CD4-positive, alpha-beta memory T cell (primary cell): ENCODE measurements around the gene CCNF. TPM values are rescaled to one million over a fixed set of nuclear protein-coding genes. Genes with fewer than 3 reads are reported as not detected.

ENCODE experiments used
- CTCF ChIA-PET: fragments of 350-600 bp; sonication (Branson Sonifier 250); formaldehyde crosslinking; loops from one replicate; lab custom pipeline; 2021; ENCODE audit warnings: inconsistent platforms; ENCODE audit not compliant: partially characterized antibody; lab: Charles Lee
- POLR2A ChIA-PET: fragments of 350-600 bp; sonication (Branson Sonifier 250); formaldehyde crosslinking; loops from one replicate; lab custom pipeline; 2021; ENCODE audit not compliant: partially characterized antibody; lab: Charles Lee
- DNase-seq, 5 donors: peaks; one replicate each; pipeline versions ENCODE4 v3.0.0 to v3.0.0-alpha.2; 2020 to 2022; ENCODE audit warnings: mixed read lengths in 1 of 5
- H3K27ac ChIP-seq: one replicate; pipeline ENCODE4 v1.7.0; 2013; ENCODE audit warnings: low read depth, low read length
- H3K27me3 ChIP-seq: 2 replicates; pipeline ENCODE4 v1.7.0; 2013; ENCODE audit warnings: mild to moderate bottlenecking, low read length, moderate library complexity; ENCODE audit not compliant: insufficient read depth
- H3K36me3 ChIP-seq: 2 replicates; pipeline ENCODE4 v1.7.0; 2013; ENCODE audit warnings: mild to moderate bottlenecking, low read length, moderate library complexity; ENCODE audit not compliant: insufficient read depth
- H3K4me1 ChIP-seq: 2 replicates; pipeline ENCODE4 v1.7.0; 2013; ENCODE audit warnings: mild to moderate bottlenecking, low read length, moderate library complexity; ENCODE audit not compliant: insufficient read depth
- H3K4me3 ChIP-seq, 2 donors: one replicate each; pipeline ENCODE4 v1.7.0; 2013; ENCODE audit warnings: low read length in 2 of 2, mild to moderate bottlenecking in 1 of 2
- H3K9me3 ChIP-seq, 2 donors: one replicate each; pipeline ENCODE4 v1.7.0; 2013; ENCODE audit warnings: low read length in 2 of 2, control low read depth in 1 of 2; ENCODE audit not compliant: control insufficient read depth in 1 of 2
- H3K27ac Mint-ChIP-seq, 7 donors: one replicate each; pipeline ENCODE4 v1.8.0; 2020 to 2021; ENCODE audit warnings: mixed read lengths in 7 of 7, mild to moderate bottlenecking in 6 of 7, inconsistent platforms in 3 of 7, moderate library complexity in 3 of 7
- H3K27me3 Mint-ChIP-seq, 2 donors: one replicate each; pipeline ENCODE4 v1.8.0; 2020 to 2021; ENCODE audit warnings: mixed read lengths in 2 of 2
- H3K36me3 Mint-ChIP-seq, 2 donors: one replicate each; pipeline ENCODE4 v1.8.0; 2020 to 2021; ENCODE audit warnings: mixed read lengths in 2 of 2, inconsistent platforms in 1 of 2, mild to moderate bottlenecking in 1 of 2
- H3K4me1 Mint-ChIP-seq, 4 donors: one replicate each; pipeline ENCODE4 v1.8.0; 2020 to 2021; ENCODE audit warnings: mixed read lengths in 4 of 4, mild to moderate bottlenecking in 1 of 4
- H3K4me3 Mint-ChIP-seq, 8 donors: one replicate each; pipeline ENCODE4 v1.8.0; 2020 to 2021; ENCODE audit warnings: mixed read lengths in 8 of 8, mild to moderate bottlenecking in 7 of 8, moderate library complexity in 6 of 8, inconsistent platforms in 3 of 8
- H3K9me3 Mint-ChIP-seq, 8 donors: one replicate each; pipeline ENCODE4 v1.8.0; 2020 to 2021; ENCODE audit warnings: mixed read lengths in 8 of 8, mild to moderate bottlenecking in 5 of 8, inconsistent platforms in 3 of 8, moderate library complexity in 1 of 8
- intact Hi-C: fragments of 100-400 bp; cut with micrococcal nuclease; formaldehyde crosslinking; loops from one replicate; pipeline ENCODE4 v1.15.1; 2023
- microRNA-seq: library from miRNA; unstranded; fragments of <30 nt; microRNA quantifications from one replicate; pipeline ENCODE4 v1.2.0, GENCODE V29; 2021; ENCODE audit warnings: borderline replicate concordance, borderline number of aligned reads, borderline microRNAs expressed, mixed read lengths
- polyA plus RNA-seq, 2 donors: library from polyadenylated mRNA; unstranded; fragments of 300-500 nt; fragmentation: Illumina TruSeq; gene quantifications; one replicate each; pipeline ENCODE4 v1.2.3, GENCODE V29; 2021
- total RNA-seq, 2 experiments: library from RNA; stranded (reverse); gene quantifications; one replicate each; pipeline ENCODE4 v1.2.3, GENCODE V29; 2021

The CCNF gene
- total and polyA plus RNA-seq, 4 experiments from 2014 or later, result 1.6 to 4.7 (median 4.0) TPM

DNA sequence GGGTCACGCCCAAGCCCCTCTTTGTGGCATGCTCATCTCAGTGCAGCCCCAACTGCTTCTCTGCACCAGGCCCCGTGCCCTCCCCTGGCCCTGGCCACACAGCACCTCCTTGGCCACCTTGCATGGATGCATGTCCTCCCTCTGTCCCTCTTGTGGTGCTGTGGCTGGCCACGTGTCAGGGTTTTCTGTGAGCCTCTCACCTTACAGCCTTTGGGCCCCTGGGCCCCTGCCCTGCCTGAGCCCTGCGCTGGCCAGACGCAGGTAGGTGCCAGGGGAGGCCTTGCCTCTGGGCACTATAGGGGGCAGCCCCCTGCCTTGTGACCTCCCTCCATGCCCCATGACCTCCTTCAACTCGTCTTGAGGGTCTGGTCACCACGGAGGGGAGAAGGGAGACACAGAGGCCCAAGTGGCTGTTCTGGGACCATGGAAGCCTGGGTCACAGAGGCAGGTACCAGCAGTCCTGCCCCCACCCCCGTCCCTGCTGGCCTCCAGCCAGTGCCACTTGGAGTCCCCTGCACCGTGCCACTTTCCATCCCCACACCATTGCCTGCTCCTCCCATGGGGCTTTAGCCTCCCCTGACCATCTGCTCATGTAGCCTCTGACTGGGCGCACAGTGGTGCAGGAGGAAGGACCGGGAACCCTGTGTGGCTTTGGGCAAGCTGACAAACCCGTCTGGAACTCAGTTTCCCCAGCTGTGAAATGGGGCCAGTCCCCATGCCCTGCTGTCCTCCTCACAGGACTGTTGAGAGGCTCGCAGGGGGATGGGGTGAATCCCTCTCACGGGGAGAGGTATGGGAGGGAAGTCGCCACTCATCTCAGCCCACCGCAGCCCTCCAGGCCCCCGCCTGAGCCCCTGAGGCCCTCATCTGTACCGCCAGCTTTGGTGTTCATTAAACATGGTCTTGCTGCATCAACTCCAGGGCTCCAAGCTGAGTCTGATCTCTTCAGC lies 73.0 kb downstream of the CCNF start:
- Histone ChIP-seq H3K4me1 (no peaks in the 10 kb centered on the region), H3K27ac (no peak overlapping the region), H3K36me3 (no peaks in the 10 kb centered on the region), H3K27me3 (no peaks in the 10 kb centered on the region), H3K4me3 (no peak overlapping the region), H3K9me3 (no peaks in the 10 kb centered on the region)
- intact Hi-C loops, result loop anchor here (1.0 to 2.0 kb wide), 3 partner anchors 27 to 162 kb away; partner anchors contain the start of genes ABCA3 and TBC1D24
- no peaks in the 10 kb centered on the region for H3K27me3 Mint-ChIP-seq
- H3K4me1 Mint-ChIP-seq, result no peaks in the 10 kb centered on the region
- H3K9me3 Mint-ChIP-seq, result no peaks in the 10 kb centered on the region
- POLR2A ChIA-PET, result interaction anchor here (1.4 to 2.3 kb wide), 2 partner anchors 162 to 308 kb away, joined by 6 to 8 read pairs; partner anchors contain the start of gene ABCA3
- H3K4me3 Mint-ChIP-seq, result no peak overlapping the region
- CTCF ChIA-PET, result interaction anchor here (0.6 to 2.8 kb wide), 9 partner anchors 8 to 347 kb away, joined by 3 to 26 read pairs (median 4); partner anchors contain the start of genes CCNF, TBC1D24 and TRAF7
- DNase-seq, result no peak
- H3K36me3 Mint-ChIP-seq, result peaks cover 5 to 6% of the 10 kb centered on the region in 2 donors
- peak overlapping the region in 1 of 7 donors; percentile 1 for H3K27ac Mint-ChIP-seq

DNA sequence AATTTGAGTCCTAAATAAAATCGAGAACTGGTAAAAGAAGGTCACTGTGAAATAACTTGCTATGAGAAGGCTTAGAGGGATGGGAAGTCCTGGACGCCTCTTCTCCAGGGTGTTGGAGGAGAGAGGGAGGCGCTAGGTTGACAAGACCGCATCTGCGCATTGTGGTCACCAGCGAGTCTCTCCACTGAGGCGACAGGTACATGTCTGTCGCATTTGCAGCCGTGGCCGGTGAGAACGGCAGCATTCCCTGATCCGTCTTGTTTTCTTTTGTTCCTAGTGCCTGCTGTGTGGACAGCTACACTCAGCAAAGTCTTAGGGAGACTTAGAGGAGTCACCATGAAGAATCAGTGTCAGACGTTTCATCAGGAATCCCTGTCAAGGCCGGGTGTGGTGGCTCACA lies 76.4 kb downstream of the CCNF start:
- no peaks in the 10 kb centered on the region for H3K4me1 ChIP-seq
- Mint-ChIP-seq H3K4me3 (no peak overlapping the region), H3K27ac (no peak overlapping the region), H3K27me3 (no peaks in the 10 kb centered on the region), H3K4me1 (no peaks in the 10 kb centered on the region), H3K36me3 (no peaks in the 10 kb centered on the region), H3K9me3 (no peaks in the 10 kb centered on the region)
- POLR2A ChIA-PET, result no interaction called here
- H3K9me3 ChIP-seq, result no peaks in the 10 kb centered on the region
- intact Hi-C loops, result no loop called here
- H3K36me3 ChIP-seq, result no peaks in the 10 kb centered on the region
- CTCF ChIA-PET, result no interaction called here
- no peaks in the 10 kb centered on the region for H3K27me3 ChIP-seq
- no peak for DNase-seq
- H3K4me3 ChIP-seq, result no peak overlapping the region
- H3K27ac ChIP-seq, result no peak overlapping the region

DNA sequence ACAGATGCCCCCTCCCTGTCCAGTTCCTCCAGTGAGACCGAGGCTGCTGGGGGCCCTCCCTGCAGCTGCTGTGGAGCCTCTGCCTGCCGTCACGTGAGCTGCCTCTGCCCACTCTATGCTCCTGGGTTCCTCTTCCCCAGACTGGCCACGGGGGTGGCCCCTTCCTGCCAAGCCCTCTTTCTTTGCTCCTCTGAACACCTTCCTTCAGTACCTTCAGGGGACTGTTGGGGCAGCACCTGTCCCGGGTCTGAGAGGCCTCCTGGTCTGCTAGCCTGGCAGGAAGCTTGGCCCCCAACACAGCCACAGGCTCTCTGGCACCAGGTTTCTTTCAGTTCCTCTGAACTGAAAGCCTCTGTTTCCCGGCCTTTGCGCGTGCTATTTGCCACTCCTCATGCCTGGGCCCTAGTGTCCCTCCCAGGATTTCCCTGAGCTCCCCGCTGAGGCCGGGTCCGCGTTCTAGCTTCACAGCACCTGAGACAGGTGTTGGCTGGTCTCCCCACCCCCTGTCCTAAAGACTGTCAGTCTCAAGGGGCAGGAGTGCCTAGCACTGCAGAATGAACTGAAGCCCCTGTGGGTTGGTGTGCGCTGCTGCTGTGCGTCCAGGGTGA lies 77.9 kb downstream of the CCNF start:
- Histone ChIP-seq H3K27ac (no peak overlapping the region), H3K4me1 (no peaks in the 10 kb centered on the region), H3K4me3 (no peak overlapping the region), H3K36me3 (no peaks in the 10 kb centered on the region), H3K27me3 (no peaks in the 10 kb centered on the region), H3K9me3 (no peaks in the 10 kb centered on the region)
- DNase-seq, result no peak
- ChIA-PET CTCF (interaction anchor here (0.6 kb wide), 1 partner anchor 486 kb away, joined by 3 read pairs; no protein-coding TSS in a partner anchor), POLR2A (no interaction called here)
- H3K9me3 Mint-ChIP-seq, result no peaks in the 10 kb centered on the region
- peaks cover 0 to 2% (median 1%) of the 10 kb centered on the region in 4 donors for H3K4me1 Mint-ChIP-seq
- peak overlapping the region in 1 of 7 donors; percentile 73 for H3K27ac Mint-ChIP-seq
- no peaks in the 10 kb centered on the region for H3K27me3 Mint-ChIP-seq
- no peaks in the 10 kb centered on the region for H3K36me3 Mint-ChIP-seq
- intact Hi-C loops, result no loop called here
- no peak overlapping the region for H3K4me3 Mint-ChIP-seq

DNA sequence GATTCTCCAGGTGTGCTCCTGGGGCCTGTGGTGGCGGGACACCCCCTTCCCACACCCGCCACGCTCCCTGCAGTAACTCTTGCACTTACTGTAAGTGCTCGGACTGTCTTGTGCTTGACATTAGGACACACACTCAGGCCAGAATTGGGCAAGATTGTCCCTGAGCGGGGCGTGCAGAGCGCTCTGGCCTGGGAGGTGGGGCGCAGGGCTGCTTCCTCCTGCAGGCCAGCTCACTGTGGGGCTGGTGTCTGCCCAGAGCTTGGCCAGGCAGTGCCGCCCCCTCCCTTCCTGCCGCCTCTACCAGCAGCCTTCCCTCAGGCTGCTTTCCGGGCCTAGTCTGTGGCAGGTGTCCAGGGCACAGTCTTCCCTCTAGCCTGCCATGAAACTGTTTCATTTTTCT lies 78.4 kb downstream of the CCNF start:
- Mint-ChIP-seq H3K36me3 (no peaks in the 10 kb centered on the region), H3K4me1 (peaks cover 0 to 8% (median 5%) of the 10 kb centered on the region in 4 donors), H3K9me3 (no peaks in the 10 kb centered on the region), H3K27me3 (no peaks in the 10 kb centered on the region), H3K27ac (no peak overlapping the region), H3K4me3 (no peak overlapping the region)
- CTCF ChIA-PET, result no interaction called here
- DNase-seq, result peak in 1 of 5 donors; percentile 29
- intact Hi-C loops, result no loop called here
- Histone ChIP-seq H3K27me3 (no peaks in the 10 kb centered on the region), H3K4me1 (no peaks in the 10 kb centered on the region), H3K9me3 (no peaks in the 10 kb centered on the region), H3K36me3 (no peaks in the 10 kb centered on the region), H3K4me3 (no peak overlapping the region), H3K27ac (no peak overlapping the region)
- POLR2A ChIA-PET, result no interaction called here

Small RNA genes lying within 50 kb of the gene (microRNA-seq; reads per million reads assigned to microRNA genes)
- gene MIR6767 (not detected), gene MIR6768 (not detected)

Other genes with a start within 250 kb of the CCNF start
- not detected for gene CASKIN1, start 232.8 kb upstream of the CCNF start, total RNA-seq
- gene CASKIN1, start 232.8 kb upstream of the CCNF start, polyA plus RNA-seq, result not detected
- gene MLST8, start 224.0 kb upstream of the CCNF start, total RNA-seq, result 10 to 100 TPM; 28.1 to 31.1 TPM
- 10 to 100 TPM; 27.4 to 34.7 TPM for gene MLST8, start 224.0 kb upstream of the CCNF start, polyA plus RNA-seq
- 10 to 100 TPM; 32.4 to 33.4 TPM for gene BRICD5, start 218.6 kb upstream of the CCNF start, total RNA-seq
- gene BRICD5, start 218.6 kb upstream of the CCNF start, polyA plus RNA-seq, result under 1 TPM in 1 of 2 donors, not detected in 1; 0.39 TPM
- gene PGP, start 214.6 kb upstream of the CCNF start, total RNA-seq, result 10 to 100 TPM; 26.5 to 27.3 TPM
- 10 to 100 TPM in 1 of 2 donors, 1 to 10 TPM in 1; 7.8 to 12.8 TPM for gene PGP, start 214.6 kb upstream of the CCNF start, polyA plus RNA-seq
- 10 to 100 TPM; 46.5 to 49.7 TPM for gene E4F1, start 205.9 kb upstream of the CCNF start, total RNA-seq
- gene E4F1, start 205.9 kb upstream of the CCNF start, polyA plus RNA-seq, result 10 to 100 TPM in 1 of 2 donors, 1 to 10 TPM in 1; 6.7 to 20.9 TPM
- 1 to 10 TPM; 3.9 to 4.8 TPM for gene DNASE1L2, start 193.0 kb upstream of the CCNF start, total RNA-seq
- gene DNASE1L2, start 193.0 kb upstream of the CCNF start, polyA plus RNA-seq, result not detected
- gene ECI1, start 177.9 kb upstream of the CCNF start, total RNA-seq, result 10 to 100 TPM; 33.0 to 36.6 TPM
- gene ECI1, start 177.9 kb upstream of the CCNF start, polyA plus RNA-seq, result 10 to 100 TPM; 45.4 to 51.1 TPM
- gene RNPS1, start 161.3 kb upstream of the CCNF start, total RNA-seq, result 100 to 1,000 TPM; 151 to 152 TPM
- 100 to 1,000 TPM; 265 to 267 TPM for gene RNPS1, start 161.3 kb upstream of the CCNF start, polyA plus RNA-seq
- gene ABCA3, start 88.7 kb upstream of the CCNF start, total RNA-seq, result 10 to 100 TPM in 1 of 2 experiments, 1 to 10 TPM in 1; 8.5 to 12.7 TPM
- 1 to 10 TPM; 1.7 to 4.5 TPM for gene ABCA3, start 88.7 kb upstream of the CCNF start, polyA plus RNA-seq
- under 1 TPM; 0.44 to 0.55 TPM for gene TEDC2, start 30.7 kb downstream of the CCNF start, total RNA-seq
- gene TEDC2, start 30.7 kb downstream of the CCNF start, polyA plus RNA-seq, result under 1 TPM in 1 of 2 donors, not detected in 1; 0.44 TPM
- not detected for gene NTN3, start 41.9 kb downstream of the CCNF start, total RNA-seq
- gene NTN3, start 41.9 kb downstream of the CCNF start, polyA plus RNA-seq, result not detected
- 10 to 100 TPM in 1 of 2 experiments, 1 to 10 TPM in 1; 9.6 to 13.7 TPM for gene TBC1D24, start 45.7 kb downstream of the CCNF start, total RNA-seq
- 1 to 10 TPM; 1.3 to 1.8 TPM for gene TBC1D24, start 45.7 kb downstream of the CCNF start, polyA plus RNA-seq
- 100 to 1,000 TPM; 125 to 129 TPM for gene ATP6V0C, start 84.5 kb downstream of the CCNF start, total RNA-seq
- gene ATP6V0C, start 84.5 kb downstream of the CCNF start, polyA plus RNA-seq, result 10 to 100 TPM; 57.5 to 81.6 TPM
- gene AMDHD2, start 90.9 kb downstream of the CCNF start, total RNA-seq, result 100 to 1,000 TPM; 114 to 121 TPM
- gene AMDHD2, start 90.9 kb downstream of the CCNF start, polyA plus RNA-seq, result 10 to 100 TPM; 17.0 to 22.3 TPM
- 1 to 10 TPM; 1.7 to 3.0 TPM for gene CEMP1, start 102.0 kb downstream of the CCNF start, total RNA-seq
- gene CEMP1, start 102.0 kb downstream of the CCNF start, polyA plus RNA-seq, result 1 to 10 TPM; 1.9 to 5.0 TPM
- gene PDPK1, start 108.6 kb downstream of the CCNF start, total RNA-seq, result 10 to 100 TPM; 61.2 to 71.3 TPM
- 10 to 100 TPM; 26.4 to 42.1 TPM for gene PDPK1, start 108.6 kb downstream of the CCNF start, polyA plus RNA-seq